Measurements from ENCODE around the gene FBXL3.

DNA sequence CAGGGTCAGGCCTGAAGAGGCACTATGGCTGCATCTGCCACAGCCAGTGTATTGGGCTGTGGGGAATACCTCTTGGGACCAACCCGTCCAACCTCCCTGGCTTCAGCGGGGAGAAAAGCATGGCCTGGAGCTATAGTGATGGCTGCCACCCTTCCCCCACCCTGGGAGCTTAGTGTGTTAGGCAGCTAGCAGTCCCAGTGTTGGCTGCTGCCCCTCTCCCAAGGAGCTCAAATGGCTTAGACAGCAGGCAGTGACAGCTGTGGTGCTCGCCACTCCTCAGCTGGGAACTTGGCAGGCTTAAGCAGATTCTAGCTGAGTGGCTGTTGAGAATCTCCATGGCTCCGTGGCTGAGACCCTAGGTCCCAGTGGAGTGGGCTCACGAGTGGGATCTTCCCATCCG, 58.9 kb downstream of the FBXL3 start:
- TF ChIP-seq, protein P1, sequence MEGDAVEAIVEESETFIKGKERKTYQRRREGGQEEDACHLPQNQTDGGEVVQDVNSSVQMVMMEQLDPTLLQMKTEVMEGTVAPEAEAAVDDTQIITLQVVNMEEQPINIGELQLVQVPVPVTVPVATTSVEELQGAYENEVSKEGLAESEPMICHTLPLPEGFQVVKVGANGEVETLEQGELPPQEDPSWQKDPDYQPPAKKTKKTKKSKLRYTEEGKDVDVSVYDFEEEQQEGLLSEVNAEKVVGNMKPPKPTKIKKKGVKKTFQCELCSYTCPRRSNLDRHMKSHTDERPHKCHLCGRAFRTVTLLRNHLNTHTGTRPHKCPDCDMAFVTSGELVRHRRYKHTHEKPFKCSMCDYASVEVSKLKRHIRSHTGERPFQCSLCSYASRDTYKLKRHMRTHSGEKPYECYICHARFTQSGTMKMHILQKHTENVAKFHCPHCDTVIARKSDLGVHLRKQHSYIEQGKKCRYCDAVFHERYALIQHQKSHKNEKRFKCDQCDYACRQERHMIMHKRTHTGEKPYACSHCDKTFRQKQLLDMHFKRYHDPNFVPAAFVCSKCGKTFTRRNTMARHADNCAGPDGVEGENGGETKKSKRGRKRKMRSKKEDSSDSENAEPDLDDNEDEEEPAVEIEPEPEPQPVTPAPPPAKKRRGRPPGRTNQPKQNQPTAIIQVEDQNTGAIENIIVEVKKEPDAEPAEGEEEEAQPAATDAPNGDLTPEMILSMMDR (IDR thresholded peaks at IDR 0.05) = no peak
- TF ChIP-seq ZNF121 (CRISPR knock-in tag; IDR thresholded peaks at IDR 0.05) = no peak
- no peak for TF ChIP-seq TP53 (CRISPR knock-in tag; IDR thresholded peaks at IDR 0.05)
- TF ChIP-seq GABPB1 (CRISPR knock-in tag; IDR thresholded peaks at IDR 0.05) = no peak
- no peak for TF ChIP-seq USF1 (CRISPR knock-in tag; IDR thresholded peaks at IDR 0.05)
- no peak for TF ChIP-seq ATF2 (CRISPR knock-in tag; IDR thresholded peaks at IDR 0.05; ENCODE audit: borderline replicate concordance, low read depth)
- TF ChIP-seq, protein P2, sequence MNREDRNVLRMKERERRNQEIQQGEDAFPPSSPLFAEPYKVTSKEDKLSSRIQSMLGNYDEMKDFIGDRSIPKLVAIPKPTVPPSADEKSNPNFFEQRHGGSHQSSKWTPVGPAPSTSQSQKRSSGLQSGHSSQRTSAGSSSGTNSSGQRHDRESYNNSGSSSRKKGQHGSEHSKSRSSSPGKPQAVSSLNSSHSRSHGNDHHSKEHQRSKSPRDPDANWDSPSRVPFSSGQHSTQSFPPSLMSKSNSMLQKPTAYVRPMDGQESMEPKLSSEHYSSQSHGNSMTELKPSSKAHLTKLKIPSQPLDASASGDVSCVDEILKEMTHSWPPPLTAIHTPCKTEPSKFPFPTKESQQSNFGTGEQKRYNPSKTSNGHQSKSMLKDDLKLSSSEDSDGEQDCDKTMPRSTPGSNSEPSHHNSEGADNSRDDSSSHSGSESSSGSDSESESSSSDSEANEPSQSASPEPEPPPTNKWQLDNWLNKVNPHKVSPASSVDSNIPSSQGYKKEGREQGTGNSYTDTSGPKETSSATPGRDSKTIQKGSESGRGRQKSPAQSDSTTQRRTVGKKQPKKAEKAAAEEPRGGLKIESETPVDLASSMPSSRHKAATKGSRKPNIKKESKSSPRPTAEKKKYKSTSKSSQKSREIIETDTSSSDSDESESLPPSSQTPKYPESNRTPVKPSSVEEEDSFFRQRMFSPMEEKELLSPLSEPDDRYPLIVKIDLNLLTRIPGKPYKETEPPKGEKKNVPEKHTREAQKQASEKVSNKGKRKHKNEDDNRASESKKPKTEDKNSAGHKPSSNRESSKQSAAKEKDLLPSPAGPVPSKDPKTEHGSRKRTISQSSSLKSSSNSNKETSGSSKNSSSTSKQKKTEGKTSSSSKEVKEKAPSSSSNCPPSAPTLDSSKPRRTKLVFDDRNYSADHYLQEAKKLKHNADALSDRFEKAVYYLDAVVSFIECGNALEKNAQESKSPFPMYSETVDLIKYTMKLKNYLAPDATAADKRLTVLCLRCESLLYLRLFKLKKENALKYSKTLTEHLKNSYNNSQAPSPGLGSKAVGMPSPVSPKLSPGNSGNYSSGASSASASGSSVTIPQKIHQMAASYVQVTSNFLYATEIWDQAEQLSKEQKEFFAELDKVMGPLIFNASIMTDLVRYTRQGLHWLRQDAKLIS (CRISPR knock-in tag; IDR thresholded peaks at IDR 0.05; ENCODE audit: borderline replicate concordance) = no peak
- no peak for TF ChIP-seq PRRX2 (CRISPR knock-in tag; IDR thresholded peaks at IDR 0.05)
